Large intestine (tissue), 3 donors: ENCODE data around the gene OR10T2. TPM values are rescaled to one million over a fixed set of nuclear protein-coding genes. Genes with fewer than 3 reads are reported as not detected.
"Not testable (repeated sequence)": the region's sequence is repeated elsewhere in the genome, so short reads cannot be mapped to it uniquely, and the experiment has no call there.

ENCODE experiments used
- DNase-seq, 2 donors: peaks; one replicate each; pipeline versions ENCODE4 v3.0.0 to v3.0.0-alpha.2; 2013
- H3K27ac ChIP-seq: one replicate; pipeline ENCODE4 v1.5.1; 2013; ENCODE audit warnings: low read length
- H3K27me3 ChIP-seq: 2 replicates; pipeline ENCODE4 v1.6.1; 2013; ENCODE audit warnings: low read length; ENCODE audit not compliant: control insufficient read depth, insufficient read depth
- H3K36me3 ChIP-seq: 2 replicates; pipeline ENCODE4 v1.6.1; 2013; ENCODE audit warnings: low read length; ENCODE audit not compliant: control insufficient read depth, insufficient read depth
- H3K4me1 ChIP-seq: one replicate; pipeline ENCODE4 v1.6.1; 2013; ENCODE audit warnings: low read length; ENCODE audit not compliant: control insufficient read depth, insufficient read depth
- H3K4me3 ChIP-seq: one replicate; pipeline ENCODE4 v1.5.1; 2013; ENCODE audit warnings: low read length
- H3K9me3 ChIP-seq: one replicate; pipeline ENCODE4 v1.6.1; 2013; ENCODE audit warnings: mild to moderate bottlenecking, low read depth, low read length, moderate library complexity; ENCODE audit not compliant: control insufficient read depth
- WGBS: methylation state at CpG from one replicate; pipeline ENCODE4 v1.1.5; 2013; ENCODE audit warnings: low lambda C conversion rate; ENCODE audit not compliant: insufficient coverage; 5-methylcytosine and 5-hydroxymethylcytosine counted together
- polyA plus RNA-seq: library from polyadenylated mRNA; unstranded; fragments of 120-200 nt; gene quantifications from one replicate; pipeline ENCODE4 v1.2.1, GENCODE V29; 2013

Gene OR10T2
- polyA plus RNA-seq, 1 donor, result not detected

DNA sequence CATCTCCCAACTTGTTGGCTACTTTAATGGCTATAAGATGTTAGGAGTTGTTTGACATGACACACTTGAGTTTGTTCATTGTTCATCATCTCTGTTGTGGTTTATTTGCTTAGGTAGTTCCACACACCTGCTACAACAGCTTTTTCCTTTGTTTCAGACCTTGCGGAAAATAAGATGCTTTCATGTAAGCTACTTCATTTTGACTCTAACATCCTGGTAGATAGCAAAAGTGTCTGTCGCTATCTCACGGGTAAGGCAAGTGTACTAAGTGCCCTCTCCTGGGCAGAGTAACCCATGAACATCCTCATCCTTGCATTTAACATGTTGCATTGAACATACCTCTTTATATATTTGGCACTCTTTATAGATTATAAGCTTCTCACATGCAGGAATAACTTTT lies 1.6 kb upstream of the OR10T2 start:
- Histone ChIP-seq H3K4me3 (no peak overlapping the region), H3K9me3 (no peaks in the 10 kb centered on the region), H3K36me3 (no peaks in the 10 kb centered on the region), H3K4me1 (no peaks in the 10 kb centered on the region), H3K27ac (no peak overlapping the region), H3K27me3 (no peaks in the 10 kb centered on the region)
- WGBS, result 100% methylated on average over 1 of the region's 3 CpGs
- no peak for DNase-seq

- no peaks in the 10 kb centered on the region for H3K36me3 ChIP-seq
- no peak overlapping the region for H3K27ac ChIP-seq
- no CpG with 5 or more reads among the region's 3 CpGs for whole genome bisulfite sequencing
- no peak for DNase-seq
- no peak overlapping the region for H3K4me3 ChIP-seq
- no peaks in the 10 kb centered on the region for H3K9me3 ChIP-seq
- H3K27me3 ChIP-seq, result no peaks in the 10 kb centered on the region
- no peaks in the 10 kb centered on the region for H3K4me1 ChIP-seq
Observed at GRCh38 chr1:158396646-158397045, 2.6 kb downstream of the OR10T2 start.

DNA sequence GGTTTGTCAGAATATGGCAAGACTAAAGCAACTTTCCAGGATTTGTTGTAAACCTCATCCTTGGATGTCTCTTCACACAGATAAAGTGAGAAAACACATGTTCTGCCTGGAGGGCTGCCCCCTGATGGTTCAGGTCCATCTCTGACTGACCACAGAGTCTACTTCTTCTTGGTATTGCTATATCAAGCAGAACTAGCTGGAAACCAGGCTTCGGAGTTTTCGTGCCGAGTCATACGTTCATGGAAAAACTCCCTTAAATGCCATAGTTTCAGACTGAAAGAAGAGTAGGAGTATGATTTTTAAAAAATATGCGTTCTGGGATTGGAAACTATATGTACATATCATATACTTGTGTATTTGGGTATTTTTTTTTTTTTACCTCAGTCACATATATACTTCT lies 5.8 kb downstream of the OR10T2 start:
- WGBS, result 100% methylated on average over 1 of the region's 5 CpGs
- H3K27ac ChIP-seq, result no peak overlapping the region

DNA sequence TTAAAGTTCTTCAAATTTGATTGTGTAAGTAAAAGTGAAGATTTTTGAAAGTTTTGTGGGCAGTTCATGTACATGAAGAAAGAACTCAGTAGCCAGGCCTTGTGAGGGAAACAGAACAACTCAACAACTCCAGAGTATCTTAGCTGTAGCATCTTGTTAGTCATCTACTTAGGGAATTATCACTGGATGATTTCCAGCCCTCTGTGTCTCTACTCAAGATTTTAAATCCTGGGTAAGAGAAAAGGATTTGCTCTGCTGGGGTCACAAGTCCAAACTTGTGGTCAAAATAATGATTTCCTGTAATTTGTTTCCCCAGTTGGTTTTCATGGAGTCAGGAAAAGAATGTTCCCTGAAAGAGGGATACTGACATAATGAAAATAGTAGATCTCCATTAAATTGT lies 8.2 kb downstream of the OR10T2 start:
- no peaks in the 10 kb centered on the region for H3K9me3 ChIP-seq
- no peak for DNase-seq
- no peaks in the 10 kb centered on the region for H3K36me3 ChIP-seq
- no peaks in the 10 kb centered on the region for H3K27me3 ChIP-seq
- H3K4me3 ChIP-seq, result no peak overlapping the region
- H3K27ac ChIP-seq, result no peak overlapping the region
- H3K4me1 ChIP-seq, result no peaks in the 10 kb centered on the region

More for the DNA sequence above, 5.8 kb downstream of the OR10T2 start:
- Histone ChIP-seq H3K36me3 (no peaks in the 10 kb centered on the region), H3K4me1 (no peaks in the 10 kb centered on the region), H3K27me3 (no peaks in the 10 kb centered on the region), H3K4me3 (no peak overlapping the region), H3K9me3 (no peaks in the 10 kb centered on the region)
- DNase-seq, result no peak

- H3K27me3 ChIP-seq, result no peaks in the 10 kb centered on the region
- 56% methylated on average over 1 of the region's 1 CpG for WGBS
- DNase-seq, result no peak
- no peaks in the 10 kb centered on the region for H3K9me3 ChIP-seq
- no peaks in the 10 kb centered on the region for H3K4me1 ChIP-seq
- H3K4me3 ChIP-seq, result no peak overlapping the region
- no peaks in the 10 kb centered on the region for H3K36me3 ChIP-seq
- H3K27ac ChIP-seq, result no peak overlapping the region
Observed at GRCh38 chr1:158390331-158390730, 8.9 kb downstream of the OR10T2 start.

GRCh38 chr1:158374860-158375259 lies 24.4 kb downstream of the OR10T2 start:
- no peaks in the 10 kb centered on the region for H3K4me1 ChIP-seq
- H3K4me3 ChIP-seq, result no peak overlapping the region
- DNase-seq, result no peak
- peaks cover 14% of the 10 kb centered on the region for H3K9me3 ChIP-seq
- no peak overlapping the region for H3K27ac ChIP-seq
- WGBS, result 80% methylated on average over 1 of the region's 1 CpG
- H3K36me3 ChIP-seq, result no peaks in the 10 kb centered on the region
- H3K27me3 ChIP-seq, result no peaks in the 10 kb centered on the region

GRCh38 chr1:158374101-158374500 lies 25.2 kb downstream of the OR10T2 start:
- H3K27ac ChIP-seq, H3K4me1 ChIP-seq, H3K27me3 ChIP-seq, H3K4me3 ChIP-seq, H3K36me3 ChIP-seq, DNase-seq: not testable (repeated sequence)
- peaks cover 14% of the 10 kb centered on the region for H3K9me3 ChIP-seq
- WGBS, result no CpG with 5 or more reads among the region's 25 CpGs

DNA sequence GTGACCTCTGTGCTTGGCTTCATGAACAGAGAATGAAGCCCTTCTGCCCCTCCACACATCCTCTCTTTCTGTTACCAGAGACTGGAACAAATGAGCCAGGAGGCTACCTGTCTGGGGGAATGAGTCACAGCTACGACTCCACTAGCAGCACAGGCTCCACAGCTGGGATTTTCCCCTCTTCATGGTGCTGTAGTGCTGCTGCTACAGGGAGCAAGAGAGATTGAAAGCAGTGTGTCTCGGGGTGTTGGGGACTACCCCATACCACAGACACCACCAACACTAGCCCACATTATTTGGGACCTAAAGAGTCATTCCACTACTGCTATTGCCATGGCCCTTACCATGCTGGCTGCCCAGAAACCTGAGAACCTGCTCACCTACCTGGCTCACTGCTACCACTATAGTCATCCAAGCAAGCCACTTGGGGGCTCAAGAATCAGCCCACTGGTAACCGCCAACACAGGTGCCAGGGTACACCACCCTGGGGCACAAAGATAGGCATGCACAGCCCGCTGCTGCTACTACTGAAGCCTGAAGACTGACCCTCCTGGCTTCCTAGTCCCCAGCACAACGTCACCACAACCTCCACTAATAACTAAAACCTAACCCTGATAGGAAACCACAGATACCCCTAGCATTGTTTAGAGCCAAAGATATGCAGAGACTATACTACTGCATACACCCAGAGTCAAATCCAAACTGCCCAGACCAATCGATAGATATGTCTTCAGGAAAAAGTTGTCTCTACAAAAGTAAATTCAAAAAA lies 27.9 kb downstream of the OR10T2 start:
- Histone ChIP-seq H3K4me3 (no peak overlapping the region), H3K9me3 (peaks cover 14% of the 10 kb centered on the region), H3K27ac (no peak overlapping the region), H3K4me1 (no peaks in the 10 kb centered on the region), H3K36me3 (no peaks in the 10 kb centered on the region), H3K27me3 (no peaks in the 10 kb centered on the region)
- DNase-seq, result no peak
- WGBS, result 100% methylated on average over 1 of the region's 6 CpGs

DNA sequence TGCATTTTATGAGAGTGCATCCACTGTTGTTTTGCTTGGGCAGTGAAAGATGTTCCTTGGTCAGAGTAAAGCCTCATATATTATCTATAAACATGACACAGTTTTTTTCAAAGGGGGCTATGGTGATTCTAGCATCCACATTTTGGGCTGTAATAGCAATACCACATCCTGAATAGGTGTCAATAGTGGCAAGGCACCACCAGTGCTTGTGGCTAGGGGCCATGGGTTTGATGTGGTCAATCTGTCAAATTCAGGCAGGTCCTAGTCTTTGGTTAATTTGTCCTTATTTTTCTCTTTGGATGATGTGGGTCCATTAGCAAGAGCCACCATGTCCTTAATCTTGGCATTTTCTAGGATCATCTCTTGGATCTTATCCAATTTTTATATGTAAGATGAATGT lies 32.5 kb downstream of the OR10T2 start:
- DNase-seq, result no peak
- H3K9me3 ChIP-seq, result peaks cover 4% of the 10 kb centered on the region
- no peak overlapping the region for H3K27ac ChIP-seq
- no peaks in the 10 kb centered on the region for H3K36me3 ChIP-seq
- H3K4me1 ChIP-seq, result no peaks in the 10 kb centered on the region
- no peak overlapping the region for H3K4me3 ChIP-seq
- H3K27me3 ChIP-seq, result no peaks in the 10 kb centered on the region

DNA sequence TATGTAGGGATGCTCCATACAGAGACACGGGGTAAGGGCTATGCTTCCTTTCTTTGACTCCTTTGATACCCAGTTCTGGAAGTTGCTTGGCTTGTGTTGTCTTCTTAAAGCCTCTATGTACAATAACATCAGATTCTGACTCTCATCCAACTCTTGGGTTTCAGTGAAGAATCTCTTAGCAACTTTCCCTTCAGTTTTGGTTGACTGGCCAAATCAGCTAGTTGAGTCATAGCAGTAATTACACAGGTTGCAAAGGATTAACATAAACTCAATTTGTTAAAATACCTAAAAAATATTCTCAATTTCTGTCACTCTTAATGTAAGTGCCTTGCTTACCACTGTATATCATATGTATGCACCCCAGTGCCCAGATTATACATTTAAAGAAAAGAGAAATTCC lies 36.3 kb downstream of the OR10T2 start:
- Histone ChIP-seq H3K4me3 (no peak overlapping the region), H3K4me1 (no peaks in the 10 kb centered on the region), H3K27ac (no peak overlapping the region), H3K36me3 (no peaks in the 10 kb centered on the region), H3K9me3 (no peaks in the 10 kb centered on the region), H3K27me3 (no peaks in the 10 kb centered on the region)
- DNase-seq, result no peak
- WGBS, result no CpG with 5 or more reads among the region's 1 CpG

DNA sequence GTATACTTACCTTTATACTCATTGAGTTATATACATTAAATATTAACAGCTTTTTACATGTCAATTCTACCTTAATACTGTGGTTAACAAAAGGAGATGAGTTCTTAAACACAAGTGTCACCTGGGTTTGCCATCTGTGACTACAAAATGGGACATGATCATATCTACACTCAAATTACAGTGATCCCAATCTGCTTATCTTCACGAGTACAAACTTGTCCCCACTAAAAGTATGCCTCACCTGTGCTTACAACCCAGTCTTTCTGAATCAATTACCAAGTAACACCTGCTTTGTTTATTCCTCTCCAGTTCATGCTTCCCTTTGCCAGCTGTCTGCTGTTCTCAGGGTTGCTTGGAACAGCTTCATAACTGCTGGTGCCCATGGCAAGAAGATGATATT lies 36.8 kb downstream of the OR10T2 start:
- no peaks in the 10 kb centered on the region for H3K4me1 ChIP-seq
- no peaks in the 10 kb centered on the region for H3K9me3 ChIP-seq
- H3K27ac ChIP-seq, result no peak overlapping the region
- 33% methylated on average over 1 of the region's 1 CpG for WGBS
- no peaks in the 10 kb centered on the region for H3K27me3 ChIP-seq
- no peak for DNase-seq
- no peak overlapping the region for H3K4me3 ChIP-seq
- no peaks in the 10 kb centered on the region for H3K36me3 ChIP-seq
